ENCODE measurements around the gene LYPD1.

DNA sequence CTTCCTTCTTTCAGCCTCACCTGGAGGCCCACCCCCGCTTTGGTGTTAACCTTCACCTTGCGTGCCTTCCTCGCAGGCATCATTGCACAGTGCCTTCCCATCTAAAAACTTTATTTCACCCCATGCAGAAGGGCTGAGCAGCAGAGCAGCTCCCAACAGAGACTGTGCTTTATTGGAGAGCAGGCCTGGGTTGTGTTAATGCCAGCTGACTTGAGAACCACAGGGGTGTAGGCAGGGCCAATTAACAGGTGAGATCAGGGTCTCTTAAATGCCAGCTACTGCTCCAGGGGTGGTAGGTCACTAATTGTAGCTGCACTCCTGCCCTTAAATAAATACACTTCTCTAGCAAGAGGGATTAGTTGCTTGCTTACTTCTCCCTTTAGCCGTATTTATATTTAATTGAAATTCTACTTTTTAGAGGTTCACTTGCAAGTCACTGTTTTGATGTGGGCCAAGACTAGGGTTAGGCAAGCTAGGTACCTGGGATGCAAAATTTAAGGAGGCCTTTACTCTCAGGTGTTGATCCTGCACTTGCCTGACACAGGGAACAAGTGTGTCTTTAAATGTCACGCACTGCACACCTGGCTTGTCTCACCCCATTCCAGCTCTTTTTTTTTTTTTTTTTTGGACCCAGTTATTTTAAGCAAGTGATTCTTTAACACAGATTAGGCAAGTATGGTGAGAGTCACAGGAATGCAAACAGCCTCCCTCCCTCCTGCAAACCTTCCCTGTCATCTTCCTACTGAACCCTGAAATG is 54.5 kb downstream of the LYPD1 start:
- TF ChIP-seq, protein P1, sequence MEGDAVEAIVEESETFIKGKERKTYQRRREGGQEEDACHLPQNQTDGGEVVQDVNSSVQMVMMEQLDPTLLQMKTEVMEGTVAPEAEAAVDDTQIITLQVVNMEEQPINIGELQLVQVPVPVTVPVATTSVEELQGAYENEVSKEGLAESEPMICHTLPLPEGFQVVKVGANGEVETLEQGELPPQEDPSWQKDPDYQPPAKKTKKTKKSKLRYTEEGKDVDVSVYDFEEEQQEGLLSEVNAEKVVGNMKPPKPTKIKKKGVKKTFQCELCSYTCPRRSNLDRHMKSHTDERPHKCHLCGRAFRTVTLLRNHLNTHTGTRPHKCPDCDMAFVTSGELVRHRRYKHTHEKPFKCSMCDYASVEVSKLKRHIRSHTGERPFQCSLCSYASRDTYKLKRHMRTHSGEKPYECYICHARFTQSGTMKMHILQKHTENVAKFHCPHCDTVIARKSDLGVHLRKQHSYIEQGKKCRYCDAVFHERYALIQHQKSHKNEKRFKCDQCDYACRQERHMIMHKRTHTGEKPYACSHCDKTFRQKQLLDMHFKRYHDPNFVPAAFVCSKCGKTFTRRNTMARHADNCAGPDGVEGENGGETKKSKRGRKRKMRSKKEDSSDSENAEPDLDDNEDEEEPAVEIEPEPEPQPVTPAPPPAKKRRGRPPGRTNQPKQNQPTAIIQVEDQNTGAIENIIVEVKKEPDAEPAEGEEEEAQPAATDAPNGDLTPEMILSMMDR (IDR thresholded peaks at IDR 0.05; ENCODE audit: insufficient read depth, low read depth, low read length) = no peak
- no peak for TF ChIP-seq EZH2 (IDR thresholded peaks at IDR 0.05; ENCODE audit: insufficient read depth, low read length)
